IPS DF 4.7 (cell line): ENCODE data around the gene PHF23.

Experiments
- DNase-seq: peaks from one replicate; pipeline ENCODE4 v3.0.0-alpha.2; 2013; ENCODE audit warnings: low spot score; ENCODE audit errors: extremely low read depth

Gene PHF23

GRCh38 chr17:7237761-7238419 lies 1.4 kb downstream of the PHF23 start:
- no peak for DNase-seq

DNA sequence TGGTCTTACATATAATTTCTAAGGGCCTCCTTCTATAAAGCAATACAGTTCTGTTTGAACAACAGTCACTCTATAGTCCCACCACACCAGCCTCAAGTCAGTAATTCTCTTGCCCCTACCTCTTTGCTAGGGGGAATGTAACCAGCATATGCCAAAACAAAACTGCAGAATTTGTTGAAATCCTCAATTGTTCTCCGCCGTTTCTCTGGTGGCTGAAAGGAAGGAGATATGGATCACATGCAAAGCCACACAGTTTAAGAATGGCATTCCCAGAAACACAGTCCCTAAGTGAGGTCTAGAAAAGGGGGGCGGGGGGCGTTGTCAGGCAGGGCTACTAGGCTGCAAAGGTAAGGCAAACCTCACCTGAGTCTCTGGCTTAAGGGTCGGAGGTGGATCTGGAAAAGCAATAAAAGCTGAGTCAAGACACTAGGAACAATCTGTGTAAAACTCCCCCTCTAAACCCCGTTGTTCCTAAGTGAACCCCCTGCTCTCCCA lies 1.9 kb downstream of the PHF23 start:
- no peak for DNase-seq

- DNase-seq: no peak
Observed at GRCh38 chr17:7236808-7237207, 2.4 kb downstream of the PHF23 start.

DNA sequence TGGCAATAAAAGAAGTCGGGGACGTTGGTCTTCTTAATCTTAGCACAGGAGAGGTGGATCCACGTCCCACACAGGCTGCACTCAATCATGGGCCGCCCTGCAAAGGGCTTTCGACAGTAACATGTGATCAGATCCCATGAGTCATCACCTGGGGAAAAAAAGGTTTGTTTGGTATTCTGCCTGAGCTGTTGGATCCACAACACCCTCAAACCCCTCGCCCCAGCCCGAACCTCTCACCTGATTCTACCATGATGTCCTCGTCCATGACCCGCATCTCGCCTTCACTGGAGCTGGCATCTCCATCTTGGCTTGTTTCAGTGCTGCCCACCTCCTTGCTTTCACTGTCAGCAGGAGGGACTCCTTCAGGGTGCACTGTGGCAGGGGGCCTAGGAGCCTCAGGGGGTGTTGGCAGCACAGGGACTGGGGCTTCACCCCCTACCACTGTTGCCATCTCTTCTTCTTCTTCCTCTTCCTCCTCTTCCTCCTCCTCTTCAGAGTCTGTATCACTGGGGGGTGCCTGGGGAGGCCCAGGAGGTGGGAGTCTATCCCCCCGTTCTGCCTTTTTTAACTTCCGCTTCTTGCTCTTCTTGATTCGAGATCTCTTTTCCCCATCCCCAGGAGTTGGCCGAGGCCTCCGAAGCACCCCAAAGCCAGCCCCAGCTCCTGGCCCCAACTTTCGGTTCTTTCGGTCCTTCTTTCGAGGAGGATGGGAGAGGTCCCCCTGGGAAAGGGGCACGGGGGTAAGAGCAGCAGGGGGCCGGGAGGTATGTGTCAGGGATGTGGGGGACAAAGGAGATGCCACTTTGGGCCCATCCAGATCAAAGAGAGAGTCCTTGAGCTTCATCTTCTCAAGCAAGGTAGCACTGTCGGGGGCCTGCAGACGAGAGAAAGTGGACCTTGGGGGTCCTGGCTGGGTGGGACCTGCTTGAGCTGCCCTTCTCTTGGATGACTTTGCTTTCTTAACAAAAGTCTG lies 3.3 kb downstream of the PHF23 start:
- no peak for DNase-seq

- DNase-seq: no peak
Observed at GRCh38 chr17:7234083-7234951, 4.9 kb downstream of the PHF23 start, which contains the start of gene DVL2. Gene DVL2, minus strand, starts transcription at chr17:7234517. Its CDS starts 255 bp downstream, at chr17:7234262.

DNA sequence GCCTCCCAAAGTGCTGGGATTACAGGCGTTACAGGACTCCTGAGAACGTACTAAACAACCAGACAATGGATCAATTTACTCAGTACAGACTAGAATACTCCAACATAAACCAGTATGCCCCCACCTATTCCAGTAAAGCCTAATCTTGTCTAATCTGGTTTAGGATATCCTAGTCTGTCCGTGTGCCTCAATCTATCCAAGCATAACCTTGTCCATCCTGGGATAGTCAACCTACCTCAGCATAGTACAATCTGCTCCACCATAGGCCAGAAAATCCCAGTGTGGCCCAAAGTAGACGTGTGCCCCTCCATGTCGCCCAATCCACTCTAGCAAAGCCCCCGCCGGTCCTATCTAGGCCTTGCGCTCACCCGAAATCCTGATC lies 5.6 kb downstream of the PHF23 start:
- DNase-seq: no peak

- no peak for DNase-seq
Observed at GRCh38 chr17:7232114-7232513, 7.1 kb downstream of the PHF23 start.

- DNase-seq: no peak
Observed at GRCh38 chr17:7229504-7229903, 9.8 kb downstream of the PHF23 start.

GRCh38 chr17:7228920-7229319 lies 10.3 kb downstream of the PHF23 start:
- DNase-seq: no peak

- no peak for DNase-seq
Observed at GRCh38 chr17:7226721-7227710, 12.2 kb downstream of the PHF23 start.

DNA sequence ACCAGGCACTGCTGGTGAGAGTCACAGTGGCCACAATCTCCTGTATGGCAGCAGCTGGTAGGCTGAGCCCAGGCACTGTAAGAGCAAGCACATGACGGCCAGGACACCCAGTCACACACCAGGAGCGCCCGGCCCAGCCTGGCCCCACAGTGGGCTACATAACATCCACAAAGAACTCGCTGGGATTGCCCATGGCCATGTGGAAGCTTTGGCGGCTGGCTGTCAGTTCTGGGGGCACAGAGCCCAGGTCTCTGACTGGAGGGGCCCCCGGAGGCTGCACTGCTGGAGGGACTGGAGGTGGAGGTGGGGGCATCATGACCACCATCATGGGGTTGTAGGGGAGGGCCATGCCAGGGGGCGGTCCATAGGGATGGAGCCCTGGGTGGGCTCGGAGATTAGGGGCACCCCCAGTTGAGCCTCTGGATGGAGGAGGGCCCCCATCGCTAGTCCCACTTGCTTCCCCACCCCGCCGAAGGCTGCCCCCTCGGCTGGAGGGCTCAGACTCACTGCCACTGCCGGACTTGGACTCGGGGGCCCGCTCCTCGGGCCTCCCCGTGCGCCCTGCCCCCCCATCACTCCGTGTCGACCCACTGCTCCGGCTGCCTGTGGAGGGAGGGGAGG lies 13.4 kb downstream of the PHF23 start:
- DNase-seq: no peak

- no peak for DNase-seq
Observed at GRCh38 chr17:7224661-7225111, 14.6 kb downstream of the PHF23 start.

DNA sequence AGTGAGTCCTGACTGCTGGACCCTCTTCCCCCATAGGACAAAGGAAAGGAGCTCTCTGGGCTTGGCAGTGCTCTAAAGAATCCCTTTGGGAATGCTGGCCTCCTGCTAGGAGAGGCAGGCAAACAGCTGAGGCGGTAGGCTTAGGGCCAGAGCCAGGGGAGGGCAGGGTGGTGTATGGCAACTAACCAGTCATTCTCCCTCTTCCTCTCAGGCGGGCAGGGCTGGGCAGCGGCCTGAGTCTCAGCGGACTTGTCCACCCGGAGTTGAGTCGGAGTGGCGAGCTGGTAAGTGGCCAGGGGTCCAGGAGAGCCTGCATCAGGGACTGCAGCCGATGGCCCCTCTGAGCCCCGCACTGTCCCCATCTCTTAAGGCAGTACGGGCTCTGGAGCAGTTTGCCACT lies 15.1 kb downstream of the PHF23 start:
- no peak for DNase-seq

- DNase-seq: no peak
Observed at GRCh38 chr17:7223375-7223774, 15.9 kb downstream of the PHF23 start.

DNA sequence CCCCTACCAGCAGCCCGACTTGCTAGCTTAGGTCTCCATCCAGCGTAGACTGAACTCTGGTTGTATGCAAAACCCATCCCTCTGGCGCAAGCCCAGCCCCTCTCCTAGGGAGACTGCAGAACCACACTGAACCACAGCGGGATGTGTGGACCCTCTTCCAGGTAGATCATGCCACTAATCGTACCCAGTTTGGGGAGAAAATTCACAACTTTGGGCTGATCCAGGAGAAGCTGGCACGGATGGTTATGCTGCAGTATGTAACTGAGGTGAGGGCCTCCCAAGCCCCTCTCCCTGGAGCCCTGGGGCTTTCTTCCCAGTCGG lies 16.3 kb downstream of the PHF23 start:
- DNase-seq: no peak

- no peak for DNase-seq
Observed at GRCh38 chr17:7222093-7222971, 16.9 kb downstream of the PHF23 start.

DNA sequence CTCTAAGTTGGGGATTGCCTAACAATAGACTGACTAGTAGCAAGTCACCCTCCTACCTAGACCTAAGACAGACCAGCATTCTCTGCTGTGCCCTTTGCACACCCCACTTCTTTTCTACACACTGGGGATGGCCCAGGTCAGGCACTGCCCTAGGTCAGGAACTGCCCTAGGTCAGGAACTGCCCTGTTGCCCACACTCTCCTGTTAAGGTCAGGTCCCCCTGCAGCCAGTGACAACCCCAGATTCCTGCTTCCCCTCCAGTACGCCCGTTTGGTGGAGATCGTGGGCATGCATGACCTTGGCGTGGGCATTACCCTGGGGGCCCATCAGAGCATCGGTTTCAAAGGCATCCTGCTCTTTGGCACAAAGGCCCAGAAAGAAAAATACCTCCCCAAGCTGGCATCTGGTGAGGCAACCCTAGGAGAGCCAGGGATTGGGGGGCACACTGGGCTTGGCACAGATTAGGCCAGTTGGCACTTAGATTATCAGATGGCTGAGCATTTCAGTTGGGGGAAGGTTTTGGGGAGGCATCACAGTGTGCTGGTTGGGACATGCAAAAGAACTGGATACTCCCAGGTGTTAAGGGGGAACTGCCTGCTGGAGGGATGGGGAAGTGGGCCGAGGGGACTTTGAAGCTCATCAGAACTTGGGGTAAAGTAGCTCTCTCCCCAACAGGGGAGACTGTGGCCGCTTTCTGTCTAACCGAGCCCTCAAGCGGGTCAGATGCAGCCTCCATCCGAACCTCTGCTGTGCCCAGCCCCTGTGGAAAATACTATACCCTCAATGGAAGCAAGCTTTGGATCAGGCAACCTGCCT lies 17.8 kb downstream of the PHF23 start:
- no peak for DNase-seq
